ENCODE data around the gene YEATS4. TPM values are rescaled to one million over a fixed set of nuclear protein-coding genes. Genes with fewer than 3 reads are reported as not detected.

The YEATS4 gene
- total and polyA plus RNA-seq, 9 of the 15 experiments (the other 6 are each of a cell fraction or from before 2014, with no cell fraction given) = 25.9 to 92.2 (median 49.2) TPM

- TF ChIP-seq MGA (IDR thresholded peaks at IDR 0.05) (peak; percentile 89), HMG20B (CRISPR knock-in tag; IDR thresholded peaks at IDR 0.05) (no peak), ZNF717 (CRISPR knock-in tag; IDR thresholded peaks at IDR 0.05) (peak; percentile 78; the same call in 1 of the 2 replicates), HLTF (IDR thresholded peaks at IDR 0.05) (no peak), ARID3A (IDR thresholded peaks at IDR 0.05; ENCODE audit: borderline replicate concordance, low read depth, low read length) (no peak), ADNP (tag; IDR thresholded peaks at IDR 0.05) (0 out of 2 replicates have a peak, but pooled peaks have one; percentile 2), FOSL1 (tag; conservative IDR thresholded peaks at IDR 0.05) (0 out of 2 replicates have a peak, but pooled peaks have one; percentile 24), NR2C1 (IDR thresholded peaks at IDR 0.05) (peak; percentile 76), NR2C1 (tag; IDR thresholded peaks at IDR 0.05) (peak; percentile 89), SIN3B (IDR thresholded peaks at IDR 0.05; ENCODE audit: low read depth) (no peak), E2F3 (CRISPR knock-in tag; IDR thresholded peaks at IDR 0.05) (peak; percentile 96), YBX1 (IDR thresholded peaks at IDR 0.05) (no peak), FOXK1 (CRISPR knock-in tag; IDR thresholded peaks at IDR 0.05; ENCODE audit: borderline replicate concordance) (peak; percentile 82), CTBP1 (IDR thresholded peaks at IDR 0.05; ENCODE audit: borderline replicate concordance) (peak; percentile 77)
- TF ChIP-seq, protein P1, sequence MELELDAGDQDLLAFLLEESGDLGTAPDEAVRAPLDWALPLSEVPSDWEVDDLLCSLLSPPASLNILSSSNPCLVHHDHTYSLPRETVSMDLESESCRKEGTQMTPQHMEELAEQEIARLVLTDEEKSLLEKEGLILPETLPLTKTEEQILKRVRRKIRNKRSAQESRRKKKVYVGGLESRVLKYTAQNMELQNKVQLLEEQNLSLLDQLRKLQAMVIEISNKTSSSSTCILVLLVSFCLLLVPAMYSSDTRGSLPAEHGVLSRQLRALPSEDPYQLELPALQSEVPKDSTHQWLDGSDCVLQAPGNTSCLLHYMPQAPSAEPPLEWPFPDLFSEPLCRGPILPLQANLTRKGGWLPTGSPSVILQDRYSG (tag; conservative IDR thresholded peaks at IDR 0.05; ENCODE audit: low read depth) = no peak
These were observed at the start of gene YEATS4 (continued) for GRCh38 chr12:69359531-69360347.
